OCI-LY7 (cell line): Measurements from ENCODE around the gene DMRTB1.

Source experiments
- EZH2phosphoT487 ChIP-seq: fragments of 200-600 bp; sonication (generic); IDR thresholded peaks from 2 replicates; pipeline ENCODE4 v1.6.1; 2018; ENCODE audit warnings: low read depth, borderline replicate concordance, mild to moderate bottlenecking, mixed run types, antibody characterized with exemption, low read length, moderate library complexity, mixed read lengths
- TF ChIP-seq, protein P1 (sequence below): fragments of 200-600 bp; sonication (generic); conservative IDR thresholded peaks from 2 replicates; pipeline ENCODE4 v1.5.1; 2014; ENCODE audit warnings: mild to moderate bottlenecking, antibody characterized with exemption, low read length, moderate library complexity, mixed read lengths

DNA sequence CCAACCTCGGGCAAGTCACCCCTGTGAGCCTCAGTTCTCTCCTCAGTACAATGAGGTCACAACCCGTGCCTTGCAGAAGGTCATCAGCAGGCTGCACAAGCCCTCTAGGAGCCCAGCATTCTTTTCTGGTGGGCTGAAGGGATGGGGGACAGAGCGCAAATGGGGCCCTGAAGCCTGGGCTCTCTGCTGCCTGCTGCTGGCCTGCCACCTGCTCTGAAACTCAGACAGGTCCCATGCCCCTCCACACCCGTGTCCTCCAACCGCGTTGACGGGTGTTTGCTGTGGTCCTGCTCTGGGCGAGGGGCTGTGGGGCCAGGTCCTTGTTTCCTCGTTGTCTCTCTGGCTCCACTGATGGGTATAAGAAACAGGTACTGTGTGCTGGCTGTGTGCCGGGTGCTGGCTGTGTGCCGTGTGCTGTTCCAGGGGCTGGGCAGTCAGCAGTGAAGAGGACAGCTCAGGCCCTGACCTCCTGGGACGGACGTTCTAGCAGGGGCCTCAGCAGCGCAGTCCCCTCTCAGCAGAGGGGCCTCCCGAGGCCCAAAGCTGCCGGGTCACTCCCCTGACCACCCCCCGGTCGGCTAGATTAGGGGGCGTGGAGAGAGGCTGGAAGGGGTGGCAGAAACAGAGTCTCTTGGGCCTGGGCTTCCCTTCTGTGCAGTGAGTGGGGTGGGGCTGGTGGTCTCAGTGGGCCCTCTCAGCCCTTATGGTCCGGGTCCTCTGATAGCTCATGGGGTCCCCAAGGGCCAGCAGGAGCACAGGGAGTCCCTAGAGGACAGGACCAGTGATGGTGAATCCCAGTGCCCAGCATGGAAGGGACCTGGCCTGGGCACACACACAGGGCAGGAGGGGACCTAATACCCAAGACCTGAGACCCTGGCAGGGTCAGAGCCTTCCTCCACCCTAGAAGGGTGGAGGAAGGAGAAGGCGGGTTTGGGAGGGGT lies 42.1 kb downstream of the DMRTB1 start:
- TF ChIP-seq, protein P1, sequence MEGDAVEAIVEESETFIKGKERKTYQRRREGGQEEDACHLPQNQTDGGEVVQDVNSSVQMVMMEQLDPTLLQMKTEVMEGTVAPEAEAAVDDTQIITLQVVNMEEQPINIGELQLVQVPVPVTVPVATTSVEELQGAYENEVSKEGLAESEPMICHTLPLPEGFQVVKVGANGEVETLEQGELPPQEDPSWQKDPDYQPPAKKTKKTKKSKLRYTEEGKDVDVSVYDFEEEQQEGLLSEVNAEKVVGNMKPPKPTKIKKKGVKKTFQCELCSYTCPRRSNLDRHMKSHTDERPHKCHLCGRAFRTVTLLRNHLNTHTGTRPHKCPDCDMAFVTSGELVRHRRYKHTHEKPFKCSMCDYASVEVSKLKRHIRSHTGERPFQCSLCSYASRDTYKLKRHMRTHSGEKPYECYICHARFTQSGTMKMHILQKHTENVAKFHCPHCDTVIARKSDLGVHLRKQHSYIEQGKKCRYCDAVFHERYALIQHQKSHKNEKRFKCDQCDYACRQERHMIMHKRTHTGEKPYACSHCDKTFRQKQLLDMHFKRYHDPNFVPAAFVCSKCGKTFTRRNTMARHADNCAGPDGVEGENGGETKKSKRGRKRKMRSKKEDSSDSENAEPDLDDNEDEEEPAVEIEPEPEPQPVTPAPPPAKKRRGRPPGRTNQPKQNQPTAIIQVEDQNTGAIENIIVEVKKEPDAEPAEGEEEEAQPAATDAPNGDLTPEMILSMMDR = no peak
- TF ChIP-seq EZH2phosphoT487 = no peak
